Activated CD8-positive, alpha-beta T cell treated with anti-CD3 and anti-CD28 coated beads for 36 hours (primary cell): ENCODE results near the gene SAP30BP. TPM values are rescaled to one million over a fixed set of nuclear protein-coding genes. Genes with fewer than 3 reads are reported as not detected.

Source experiments
- ATAC-seq: fragments of 200-7000 bp; cut with Tn5 transposase; one replicate; pipeline ENCODE4 v1.10.0; 2021; ENCODE audit warnings: mild to moderate bottlenecking, moderate library complexity
- CTCF ChIA-PET: fragments of 350-600 bp; sonication (Branson Sonifier 250); formaldehyde crosslinking; loops from one replicate; lab custom pipeline; 2021; ENCODE audit warnings: antibody characterized with exemption; lab: Charles Lee
- POLR2A ChIA-PET: fragments of 350-600 bp; sonication (Branson Sonifier 250); formaldehyde crosslinking; loops from one replicate; lab custom pipeline; 2021; ENCODE audit warnings: antibody characterized with exemption; lab: Charles Lee
- DNase-seq: peaks from one replicate; pipeline ENCODE4 v3.0.0-alpha.2; 2020
- H3K27ac Mint-ChIP-seq: one replicate; pipeline ENCODE4 v1.8.0; 2021; ENCODE audit warnings: mild to moderate bottlenecking, mixed read lengths
- H3K27me3 Mint-ChIP-seq: one replicate; pipeline ENCODE4 v1.8.0; 2021; ENCODE audit warnings: mixed read lengths
- H3K36me3 Mint-ChIP-seq: one replicate; pipeline ENCODE4 v1.8.0; 2021; ENCODE audit warnings: low read depth, mixed read lengths
- H3K4me1 Mint-ChIP-seq: one replicate; pipeline ENCODE4 v1.8.0; 2021; ENCODE audit warnings: low read depth, mixed read lengths
- H3K4me3 Mint-ChIP-seq: one replicate; pipeline ENCODE4 v1.8.0; 2021; ENCODE audit warnings: mild to moderate bottlenecking, moderate library complexity, mixed read lengths
- H3K9me3 Mint-ChIP-seq: one replicate; pipeline ENCODE4 v1.8.0; 2021; ENCODE audit warnings: mixed read lengths
- CTCF ChIP-seq: fragments of 200-600 bp; IDR thresholded peaks from one replicate; pipeline ENCODE4 v1.8.0; 2022; ENCODE audit warnings: antibody characterized with exemption, mild to moderate bottlenecking
- intact Hi-C: fragments of 100-400 bp; cut with micrococcal nuclease; formaldehyde crosslinking; loops from one replicate; pipeline ENCODE4 v1.10.0; 2022
- total RNA-seq, 2 experiments: library from RNA; stranded (reverse); gene quantifications; one replicate each; pipeline ENCODE4 v1.2.3, GENCODE V29; 2021

SAP30BP gene
- total RNA-seq, 2 experiments from 2014 or later = 73.0 to 75.8 TPM

- CTCF ChIA-PET = interaction anchor here (1.4 to 22.4 kb wide), 2 partner anchors 20 to 97 kb away, joined by 6 to 217 read pairs; no protein-coding TSS in a partner anchor
- Mint-ChIP-seq H3K27ac (no peak overlapping the region), H3K4me1 (no peaks in the 10 kb centered on the region), H3K9me3 (no peaks in the 10 kb centered on the region), H3K27me3 (no peaks in the 10 kb centered on the region), H3K36me3 (no peaks in the 10 kb centered on the region), H3K4me3 (no peak overlapping the region)
- ATAC-seq = no peak
- TF ChIP-seq CTCF = no peak
- DNase-seq = no peak
- POLR2A ChIA-PET = no interaction called here
- intact Hi-C loops = no loop called here
Observed at GRCh38 chr17:75729351-75729750, 62.2 kb downstream of the SAP30BP start.

GRCh38 chr17:75730065-75730464 lies 62.9 kb downstream of the SAP30BP start:
- Mint-ChIP-seq H3K27me3 (no peaks in the 10 kb centered on the region), H3K36me3 (no peaks in the 10 kb centered on the region), H3K4me1 (peaks cover 2% of the 10 kb centered on the region), H3K27ac (no peak overlapping the region), H3K4me3 (no peak overlapping the region), H3K9me3 (no peaks in the 10 kb centered on the region)
- ChIA-PET CTCF (interaction anchor here (1.4 to 22.4 kb wide), 2 partner anchors 19 to 97 kb away, joined by 6 to 217 read pairs; no protein-coding TSS in a partner anchor), POLR2A (interaction anchor here (1.2 kb wide), 1 partner anchor 63 kb away, joined by 3 read pairs; the partner anchor contains the start of genes RECQL5 and SAP30BP)
- no peak for TF ChIP-seq CTCF
- no peak for DNase-seq
- intact Hi-C loops = no loop called here
- ATAC-seq = no peak

GRCh38 chr17:75731086-75731715 lies 64.1 kb downstream of the SAP30BP start:
- Mint-ChIP-seq H3K36me3 (no peaks in the 10 kb centered on the region), H3K4me3 (no peak overlapping the region), H3K9me3 (no peaks in the 10 kb centered on the region), H3K4me1 (peaks cover 2% of the 10 kb centered on the region), H3K27ac (no peak overlapping the region), H3K27me3 (no peaks in the 10 kb centered on the region)
- DNase-seq (no peak), ATAC-seq (no peak)
- TF ChIP-seq CTCF = no peak
- intact Hi-C loops = no loop called here
- ChIA-PET CTCF (interaction anchor here (0.8 to 22.4 kb wide), 2 partner anchors 18 to 105 kb away, joined by 3 to 217 read pairs; no protein-coding TSS in a partner anchor), POLR2A (interaction anchor here (1.0 to 1.2 kb wide), 2 partner anchors 9 to 64 kb away, joined by 3 to 4 read pairs; partner anchors contain the start of genes RECQL5 and SAP30BP)

GRCh38 chr17:75731716-75732498 lies 64.8 kb downstream of the SAP30BP start:
- Mint-ChIP-seq H3K4me1 (peaks cover 2% of the 10 kb centered on the region), H3K27me3 (no peaks in the 10 kb centered on the region), H3K9me3 (no peaks in the 10 kb centered on the region), H3K27ac (no peak overlapping the region), H3K36me3 (no peaks in the 10 kb centered on the region), H3K4me3 (no peak overlapping the region)
- ChIA-PET POLR2A (interaction anchor here (1.0 kb wide), 1 partner anchor 10 kb away, joined by 4 read pairs; no protein-coding TSS in a partner anchor), CTCF (interaction anchor here (0.6 to 22.4 kb wide), 2 partner anchors 18 to 78 kb away, joined by 3 to 217 read pairs; no protein-coding TSS in a partner anchor)
- intact Hi-C loops = no loop called here
- no peak for ATAC-seq
- TF ChIP-seq CTCF = no peak
- DNase-seq = no peak
